Chondrocyte (in vitro differentiated cells): ENCODE measurements around the gene ZNF639. TPM values are rescaled to one million over a fixed set of nuclear protein-coding genes. Genes with fewer than 3 reads are reported as not detected.

Source experiments
- DNase-seq: peaks from one replicate; pipeline ENCODE4 v3.0.0; 2021; ENCODE audit warnings: mixed read lengths, low spot score
- H3K27ac Mint-ChIP-seq: one replicate; pipeline ENCODE4 v1.8.0; 2021; ENCODE audit warnings: mild to moderate bottlenecking, moderate library complexity, mixed read lengths; ENCODE audit not compliant: unreplicated experiment
- H3K27me3 Mint-ChIP-seq: 2 replicates; pipeline ENCODE4 v1.8.0; 2021; ENCODE audit warnings: low read depth, mixed read lengths
- H3K36me3 Mint-ChIP-seq: 2 replicates; pipeline ENCODE4 v1.8.0; 2021; ENCODE audit warnings: low read depth, mixed read lengths
- H3K4me1 Mint-ChIP-seq: 2 replicates; pipeline ENCODE4 v1.8.0; 2021; ENCODE audit warnings: low read depth, mild to moderate bottlenecking, mixed read lengths
- H3K4me3 Mint-ChIP-seq: one replicate; pipeline ENCODE4 v1.8.0; 2021; ENCODE audit warnings: mild to moderate bottlenecking, moderate library complexity, mixed read lengths; ENCODE audit not compliant: unreplicated experiment
- H3K9me3 Mint-ChIP-seq: 2 replicates; pipeline ENCODE4 v1.8.0; 2021; ENCODE audit warnings: low read depth, mixed read lengths
- CTCF ChIP-seq: fragments of 200-600 bp; sonication (generic); IDR thresholded peaks from 2 replicates; pipeline ENCODE4 v1.5.0; 2021; ENCODE audit warnings: antibody characterized with exemption, mild to moderate bottlenecking, moderate library complexity
- total RNA-seq: library from RNA; stranded (reverse); gene quantifications from 3 replicates; pipeline ENCODE4 v1.2.1, GENCODE V29; 2021

Gene ZNF639
- total RNA-seq, 1 donor from 2014 or later = 35.4 TPM

GRCh38 chr3:179278932-179279693, 43.7 kb upstream of the ZNF639 start:
- no peak overlapping the region for H3K27ac Mint-ChIP-seq
- H3K36me3 Mint-ChIP-seq = peaks cover 2% of the 10 kb centered on the region
- DNase-seq = no peak
- no peak overlapping the region for H3K4me3 Mint-ChIP-seq
- H3K9me3 Mint-ChIP-seq = no peaks in the 10 kb centered on the region
- TF ChIP-seq CTCF = no peak
- H3K4me1 Mint-ChIP-seq = no peaks in the 10 kb centered on the region
- H3K27me3 Mint-ChIP-seq = peaks cover 2% of the 10 kb centered on the region

GRCh38 chr3:179279837-179280236, 43.0 kb upstream of the ZNF639 start:
- H3K27me3 Mint-ChIP-seq = peaks cover 3% of the 10 kb centered on the region
- no peak for TF ChIP-seq CTCF
- no peak for DNase-seq
- H3K9me3 Mint-ChIP-seq = no peaks in the 10 kb centered on the region
- no peak overlapping the region for H3K4me3 Mint-ChIP-seq
- H3K27ac Mint-ChIP-seq = no peak overlapping the region
- H3K4me1 Mint-ChIP-seq = no peaks in the 10 kb centered on the region
- peaks cover 3% of the 10 kb centered on the region for H3K36me3 Mint-ChIP-seq

- H3K4me3 Mint-ChIP-seq = no peak overlapping the region
These were observed 41.0 kb upstream of the ZNF639 start for GRCh38 chr3:179281825-179282224.

GRCh38 chr3:179286331-179286730, 36.5 kb upstream of the ZNF639 start:
- TF ChIP-seq CTCF = no peak
- peaks cover 4% of the 10 kb centered on the region for H3K27me3 Mint-ChIP-seq
- no peak overlapping the region for H3K4me3 Mint-ChIP-seq
- DNase-seq = no peak
- H3K9me3 Mint-ChIP-seq = no peaks in the 10 kb centered on the region
- no peaks in the 10 kb centered on the region for H3K4me1 Mint-ChIP-seq
- H3K27ac Mint-ChIP-seq = no peak overlapping the region
- peaks cover 3% of the 10 kb centered on the region for H3K36me3 Mint-ChIP-seq

More at GRCh38 chr3:179281825-179282224, 41.0 kb upstream of the ZNF639 start:
- no peak for DNase-seq
- H3K27me3 Mint-ChIP-seq = peaks cover 4% of the 10 kb centered on the region
- H3K4me1 Mint-ChIP-seq = no peaks in the 10 kb centered on the region
- H3K36me3 Mint-ChIP-seq = peaks cover 3% of the 10 kb centered on the region
- H3K27ac Mint-ChIP-seq = no peak overlapping the region
- H3K9me3 Mint-ChIP-seq = no peaks in the 10 kb centered on the region
- TF ChIP-seq CTCF = no peak

- peaks cover 3% of the 10 kb centered on the region for H3K36me3 Mint-ChIP-seq
- no peak overlapping the region for H3K27ac Mint-ChIP-seq
- no peak for TF ChIP-seq CTCF
- H3K9me3 Mint-ChIP-seq = no peaks in the 10 kb centered on the region
- peaks cover 8% of the 10 kb centered on the region for H3K27me3 Mint-ChIP-seq
- no peak overlapping the region for H3K4me3 Mint-ChIP-seq
- DNase-seq = no peak
- H3K4me1 Mint-ChIP-seq = no peaks in the 10 kb centered on the region
These were observed 34.0 kb upstream of the ZNF639 start for GRCh38 chr3:179288845-179289244.
